Sigmoid colon (tissue), 7 donors: ENCODE data around the gene CYP4F2. TPM values are rescaled to one million over a fixed set of nuclear protein-coding genes. Genes with fewer than 3 reads are reported as not detected.

ENCODE experiments used
- DNase-seq: peaks from one replicate; pipeline ENCODE4 v3.0.0-alpha.2; 2019
- H3K27ac ChIP-seq, 4 donors: fragments of 200-600 bp; sonication (generic); one replicate each; pipeline ENCODE4 v1.5.1; 2016 to 2019; ENCODE audit warnings: mild to moderate bottlenecking in 1 of 4
- H3K27me3 ChIP-seq, 3 donors: fragments of 200-600 bp; sonication (generic); one replicate each; pipeline ENCODE4 v1.5.1; 2019; ENCODE audit warnings: mild to moderate bottlenecking in 1 of 3
- H3K36me3 ChIP-seq, 4 donors: fragments of 200-600 bp; sonication (generic); one replicate each; pipeline ENCODE4 v1.5.1; 2016 to 2019
- H3K4me1 ChIP-seq, 4 donors: fragments of 200-600 bp; sonication (generic); one replicate each; pipeline ENCODE4 v1.5.1; 2017 to 2019
- H3K4me3 ChIP-seq, 4 donors: fragments of 200-600 bp; sonication (generic); one replicate each; pipeline ENCODE4 v1.5.1; 2017 to 2019; ENCODE audit warnings: mild to moderate bottlenecking in 2 of 4, moderate library complexity in 1 of 4
- H3K9me3 ChIP-seq, 4 donors: fragments of 200-600 bp in 3 of 4; sonication (generic) in 3 of 4; one replicate each; pipeline versions ENCODE4 v1.5.1 to v1.6.1; 2013 to 2019
- CTCF ChIP-seq, 4 experiments: fragments of 450-650 bp in 3 of 4; fragments of 200-600 bp in 1 of 4; IDR thresholded peaks; one replicate each; pipeline ENCODE4 v1.5.1; 2016 to 2019; ENCODE audit warnings: antibody characterized with exemption in 4 of 4, mild to moderate bottlenecking in 3 of 4, moderate library complexity in 2 of 4
- EP300 ChIP-seq, 4 donors: sonication (generic); formaldehyde crosslinking; IDR thresholded peaks; one replicate each; pipeline ENCODE4 v1.6.1; 2017; ENCODE audit warnings: antibody characterized with exemption in 4 of 4
- POLR2A ChIP-seq, 2 donors: fragments of 450-650 bp; IDR thresholded peaks; one replicate each; pipeline ENCODE4 v1.6.1; 2016; ENCODE audit warnings: antibody characterized with exemption in 2 of 2, mild to moderate bottlenecking in 2 of 2, moderate library complexity in 2 of 2
- POLR2AphosphoS5 ChIP-seq, 4 donors: sonication (generic); formaldehyde crosslinking; IDR thresholded peaks; one replicate each; pipeline ENCODE4 v1.6.1; 2017; ENCODE audit warnings: antibody characterized with exemption in 4 of 4
- WGBS, 2 donors: extraction: QIAGEN DNeasy Blood & Tissue Kit; methylation state at CpG; one replicate each; pipeline ENCODE4 v1.1.7; 2013; 5-methylcytosine and 5-hydroxymethylcytosine counted together
- intact Hi-C: fragments of 100-400 bp; cut with DNase I; formaldehyde crosslinking; loops from one replicate; pipeline ENCODE4 v1.15.1; 2023
- polyA plus RNA-seq, 3 donors: library from polyadenylated mRNA; stranded (reverse); fragments of 200-250 nt; gene quantifications; one replicate each; pipeline ENCODE4 v1.2.3, GENCODE V29; 2013
- total RNA-seq, 4 donors: library from RNA; depleted of rRNA; stranded (reverse); fragments of >200 nt; gene quantifications; one replicate each; pipeline ENCODE4 v1.1.0, GENCODE V29; 2016
- donor health status: healthy with polysubstance abuse.
- donor health status: Bipolar disorder and iron deficiency.
- donor health status: healthy.

Gene CYP4F2
- total and polyA plus RNA-seq, 7 donors, result 1.2 to 2.2 (median 1.8) TPM; not detected in 4

DNA sequence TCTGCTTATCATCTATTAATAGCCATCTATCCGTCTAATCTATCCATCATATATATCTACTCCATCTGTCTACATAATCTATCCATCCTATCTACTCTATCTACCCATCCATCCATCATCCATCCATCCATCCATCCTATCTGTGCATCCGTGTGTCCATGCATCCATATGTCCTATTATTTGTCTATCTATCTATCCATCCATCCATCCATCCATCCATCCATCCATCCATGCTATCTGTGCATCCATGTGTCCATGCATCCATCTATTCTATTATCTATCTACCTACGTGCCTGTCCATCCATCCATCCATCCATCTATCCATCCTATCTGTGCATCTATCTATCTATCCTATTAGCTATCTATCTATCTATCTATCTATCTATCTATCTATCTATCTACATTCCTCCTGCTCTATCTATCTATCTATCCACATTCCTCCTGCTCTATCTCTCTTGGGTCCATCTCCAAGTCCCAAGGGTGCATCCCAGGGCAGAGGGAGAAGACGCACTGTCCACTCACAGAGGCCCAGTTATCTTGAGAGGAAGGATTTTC lies 1.9 kb downstream of the CYP4F2 start:
- WGBS, 2 donors, result 78 to 86% methylated on average over 4 of the region's 4 CpGs
- Histone ChIP-seq H3K27ac (no peak overlapping the region), H3K36me3 (no peaks in the 10 kb centered on the region), H3K9me3 (no peaks in the 10 kb centered on the region), H3K4me3 (no peak overlapping the region), H3K27me3 (peaks cover 0 to 42% (median 9%) of the 10 kb centered on the region in 3 donors), H3K4me1 (peaks cover 0 to 6% (median 0%) of the 10 kb centered on the region in 4 donors)
- intact Hi-C loops, result no loop called here
- DNase-seq, result no peak
- TF ChIP-seq EP300 (IDR thresholded peaks at IDR 0.05) (no peak), POLR2A (IDR thresholded peaks at IDR 0.05) (no peak), CTCF (IDR thresholded peaks at IDR 0.05) (no peak), POLR2AphosphoS5 (IDR thresholded peaks at IDR 0.05) (no peak)

GRCh38 chr19:15894359-15894758 lies 3.5 kb downstream of the CYP4F2 start:
- H3K27me3 ChIP-seq, result peaks cover 0 to 28% (median 5%) of the 10 kb centered on the region in 3 donors
- H3K36me3 ChIP-seq, result no peaks in the 10 kb centered on the region
- intact Hi-C loops, result no loop called here
- 75 to 94% methylated on average over 2 of the region's 2 CpGs for WGBS, 2 donors
- DNase-seq, result no peak
- no peaks in the 10 kb centered on the region for H3K4me1 ChIP-seq
- no peak overlapping the region for H3K4me3 ChIP-seq
- TF ChIP-seq EP300 (IDR thresholded peaks at IDR 0.05) (no peak), POLR2A (IDR thresholded peaks at IDR 0.05) (no peak), POLR2AphosphoS5 (IDR thresholded peaks at IDR 0.05) (no peak), CTCF (IDR thresholded peaks at IDR 0.05) (no peak)
- H3K27ac ChIP-seq, result no peak overlapping the region
- no peaks in the 10 kb centered on the region for H3K9me3 ChIP-seq

- 16 to 55% methylated on average over 7 of the region's 7 CpGs for WGBS, 2 donors
- no peaks in the 10 kb centered on the region for H3K36me3 ChIP-seq
Observed at GRCh38 chr19:15893477-15893876, 4.4 kb downstream of the CYP4F2 start.

DNA sequence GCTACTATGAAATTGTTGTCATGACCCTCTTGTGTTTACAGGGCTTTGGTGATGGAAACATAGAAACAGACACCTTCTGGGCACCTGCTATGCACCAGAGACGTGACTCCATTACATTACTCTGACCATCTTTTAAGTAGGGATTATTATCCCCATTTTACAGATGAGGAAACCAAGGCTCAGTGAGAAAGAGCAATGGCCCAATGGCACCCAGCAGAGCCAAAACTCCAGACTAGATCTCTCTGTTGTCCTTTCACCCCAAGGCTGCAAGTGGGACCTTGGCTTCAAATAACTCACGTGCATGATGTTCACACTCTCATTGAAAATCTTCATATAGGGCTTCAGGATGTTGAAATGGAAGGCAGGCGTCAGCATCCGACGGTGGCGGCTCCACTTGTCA lies 5.9 kb downstream of the CYP4F2 start:
- intact Hi-C loops, result no loop called here

More at GRCh38 chr19:15893477-15893876, 4.4 kb downstream of the CYP4F2 start:
- H3K9me3 ChIP-seq, result no peaks in the 10 kb centered on the region
- H3K4me3 ChIP-seq, result no peak overlapping the region
- DNase-seq, result no peak
- peaks cover 0 to 20% (median 5%) of the 10 kb centered on the region in 3 donors for H3K27me3 ChIP-seq
- TF ChIP-seq POLR2AphosphoS5 (IDR thresholded peaks at IDR 0.05), result no peak
- no peak for TF ChIP-seq EP300 (IDR thresholded peaks at IDR 0.05)
- TF ChIP-seq POLR2A (IDR thresholded peaks at IDR 0.05), result no peak
- no peak for TF ChIP-seq CTCF (IDR thresholded peaks at IDR 0.05)
- intact Hi-C loops, result no loop called here
- H3K4me1 ChIP-seq, result no peaks in the 10 kb centered on the region
- H3K27ac ChIP-seq, result no peak overlapping the region

More for the DNA sequence above, 5.9 kb downstream of the CYP4F2 start:
- no peak for TF ChIP-seq CTCF (IDR thresholded peaks at IDR 0.05)
- no peak for TF ChIP-seq EP300 (IDR thresholded peaks at IDR 0.05)
- no peak for TF ChIP-seq POLR2AphosphoS5 (IDR thresholded peaks at IDR 0.05)
- TF ChIP-seq POLR2A (IDR thresholded peaks at IDR 0.05), result no peak
- no peak for DNase-seq
- Histone ChIP-seq H3K4me3 (no peak overlapping the region), H3K4me1 (no peaks in the 10 kb centered on the region), H3K9me3 (no peaks in the 10 kb centered on the region), H3K27ac (no peak overlapping the region), H3K36me3 (no peaks in the 10 kb centered on the region), H3K27me3 (peaks cover 0 to 8% (median 0%) of the 10 kb centered on the region in 3 donors)
- 84 to 91% methylated on average over 6 of the region's 6 CpGs for WGBS, 2 donors
